ENCODE results near the gene PEBP1. TPM values are rescaled to one million over a fixed set of nuclear protein-coding genes. Genes with fewer than 3 reads are reported as not detected.

The PEBP1 gene
- total and polyA plus RNA-seq, 10 of the 15 experiments (the other 5 are each of a cell fraction or from before 2014, with no cell fraction given): 79.4 to 415 (median 206) TPM

DNA sequence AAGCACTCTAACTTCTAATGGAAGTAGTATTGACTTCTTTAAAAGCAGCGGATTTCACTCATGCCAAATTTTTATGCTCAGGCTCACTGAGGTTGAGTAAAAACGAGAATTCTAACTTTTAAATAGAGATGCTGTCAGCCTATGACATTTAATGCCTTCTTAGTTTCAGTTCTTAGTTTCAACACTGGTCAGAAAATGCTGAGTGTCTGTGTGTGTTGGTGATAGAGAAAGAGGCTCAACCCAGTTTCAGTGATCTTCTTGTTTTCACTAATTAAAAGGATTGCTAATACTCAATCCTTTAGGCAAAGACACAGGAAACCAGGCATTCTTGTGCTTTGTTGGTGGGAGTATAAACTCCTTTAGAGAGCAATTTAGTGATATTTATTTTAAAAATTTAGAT is 31.0 kb downstream of the PEBP1 start (continued):
- TF ChIP-seq NR2C1 (IDR thresholded peaks at IDR 0.05) (no peak), EGR1 (IDR thresholded peaks at IDR 0.05; ENCODE audit: borderline replicate concordance in 1 of 2, low read depth in 2 of 2, low read length in 2 of 2) (no peak), SREBF1 (IDR thresholded peaks at IDR 0.05; ENCODE audit: low read length) (no peak), YBX1 (IDR thresholded peaks at IDR 0.05) (no peak), BRCA1 (IDR thresholded peaks at IDR 0.05; ENCODE audit: low read depth, low read length) (no peak), BHLHE40 (IDR thresholded peaks at IDR 0.05; ENCODE audit: borderline replicate concordance in 1 of 2, low read depth in 2 of 2, low read length in 1 of 2) (peak in 1 of 2 experiments; percentile 37; a peak in 1 of 4 replicates), STAT1 (conservative IDR thresholded peaks at IDR 0.05) (no peak), SMARCA5 (IDR thresholded peaks at IDR 0.05) (no peak), ZNF384 (IDR thresholded peaks at IDR 0.05; ENCODE audit: borderline replicate concordance, low read depth, low read length) (no peak), ASH2L (IDR thresholded peaks at IDR 0.05; ENCODE audit: borderline replicate concordance, low read depth) (0 out of 2 replicates have a peak, but pooled peaks have one; percentile 44), NFXL1 (IDR thresholded peaks at IDR 0.05; ENCODE audit: borderline replicate concordance) (no peak), MXI1 (IDR thresholded peaks at IDR 0.05; ENCODE audit: low read depth, low read length) (peak; percentile 64; the same call in 1 of the 2 replicates), SMAD1 (IDR thresholded peaks at IDR 0.05; ENCODE audit: low read depth, partially characterized antibody) (no peak), CTCF (IDR thresholded peaks at IDR 0.05 in 2 of 3, conservative IDR thresholded peaks at IDR 0.05 in 1 of 3; ENCODE audit: control insufficient read depth in 2 of 3, extremely low read depth in 1 of 3, insufficient read depth in 1 of 3, low read depth in 3 of 3, low read length in 3 of 3) (no peak), POU2F2 (IDR thresholded peaks at IDR 0.05; ENCODE audit: borderline replicate concordance, low read depth, low read length) (0 out of 3 replicates have a peak, but pooled peaks have one; percentile 33), HSF1 (IDR thresholded peaks at IDR 0.05; ENCODE audit: low read depth, low read length) (no peak)
- TF ChIP-seq, protein P1, sequence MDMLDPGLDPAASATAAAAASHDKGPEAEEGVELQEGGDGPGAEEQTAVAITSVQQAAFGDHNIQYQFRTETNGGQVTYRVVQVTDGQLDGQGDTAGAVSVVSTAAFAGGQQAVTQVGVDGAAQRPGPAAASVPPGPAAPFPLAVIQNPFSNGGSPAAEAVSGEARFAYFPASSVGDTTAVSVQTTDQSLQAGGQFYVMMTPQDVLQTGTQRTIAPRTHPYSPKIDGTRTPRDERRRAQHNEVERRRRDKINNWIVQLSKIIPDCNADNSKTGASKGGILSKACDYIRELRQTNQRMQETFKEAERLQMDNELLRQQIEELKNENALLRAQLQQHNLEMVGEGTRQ (IDR thresholded peaks at IDR 0.05; ENCODE audit: borderline replicate concordance, low read depth, low read length): no peak
- TF ChIP-seq, protein P2, sequence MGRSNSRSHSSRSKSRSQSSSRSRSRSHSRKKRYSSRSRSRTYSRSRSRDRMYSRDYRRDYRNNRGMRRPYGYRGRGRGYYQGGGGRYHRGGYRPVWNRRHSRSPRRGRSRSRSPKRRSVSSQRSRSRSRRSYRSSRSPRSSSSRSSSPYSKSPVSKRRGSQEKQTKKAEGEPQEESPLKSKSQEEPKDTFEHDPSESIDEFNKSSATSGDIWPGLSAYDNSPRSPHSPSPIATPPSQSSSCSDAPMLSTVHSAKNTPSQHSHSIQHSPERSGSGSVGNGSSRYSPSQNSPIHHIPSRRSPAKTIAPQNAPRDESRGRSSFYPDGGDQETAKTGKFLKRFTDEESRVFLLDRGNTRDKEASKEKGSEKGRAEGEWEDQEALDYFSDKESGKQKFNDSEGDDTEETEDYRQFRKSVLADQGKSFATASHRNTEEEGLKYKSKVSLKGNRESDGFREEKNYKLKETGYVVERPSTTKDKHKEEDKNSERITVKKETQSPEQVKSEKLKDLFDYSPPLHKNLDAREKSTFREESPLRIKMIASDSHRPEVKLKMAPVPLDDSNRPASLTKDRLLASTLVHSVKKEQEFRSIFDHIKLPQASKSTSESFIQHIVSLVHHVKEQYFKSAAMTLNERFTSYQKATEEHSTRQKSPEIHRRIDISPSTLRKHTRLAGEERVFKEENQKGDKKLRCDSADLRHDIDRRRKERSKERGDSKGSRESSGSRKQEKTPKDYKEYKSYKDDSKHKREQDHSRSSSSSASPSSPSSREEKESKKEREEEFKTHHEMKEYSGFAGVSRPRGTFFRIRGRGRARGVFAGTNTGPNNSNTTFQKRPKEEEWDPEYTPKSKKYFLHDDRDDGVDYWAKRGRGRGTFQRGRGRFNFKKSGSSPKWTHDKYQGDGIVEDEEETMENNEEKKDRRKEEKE (IDR thresholded peaks at IDR 0.05): no peak
- TF ChIP-seq, protein P3, sequence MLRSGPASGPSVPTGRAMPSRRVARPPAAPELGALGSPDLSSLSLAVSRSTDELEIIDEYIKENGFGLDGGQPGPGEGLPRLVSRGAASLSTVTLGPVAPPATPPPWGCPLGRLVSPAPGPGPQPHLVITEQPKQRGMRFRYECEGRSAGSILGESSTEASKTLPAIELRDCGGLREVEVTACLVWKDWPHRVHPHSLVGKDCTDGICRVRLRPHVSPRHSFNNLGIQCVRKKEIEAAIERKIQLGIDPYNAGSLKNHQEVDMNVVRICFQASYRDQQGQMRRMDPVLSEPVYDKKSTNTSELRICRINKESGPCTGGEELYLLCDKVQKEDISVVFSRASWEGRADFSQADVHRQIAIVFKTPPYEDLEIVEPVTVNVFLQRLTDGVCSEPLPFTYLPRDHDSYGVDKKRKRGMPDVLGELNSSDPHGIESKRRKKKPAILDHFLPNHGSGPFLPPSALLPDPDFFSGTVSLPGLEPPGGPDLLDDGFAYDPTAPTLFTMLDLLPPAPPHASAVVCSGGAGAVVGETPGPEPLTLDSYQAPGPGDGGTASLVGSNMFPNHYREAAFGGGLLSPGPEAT (IDR thresholded peaks at IDR 0.05; ENCODE audit: low read depth): peak; percentile 94
- TF ChIP-seq, protein P4, sequence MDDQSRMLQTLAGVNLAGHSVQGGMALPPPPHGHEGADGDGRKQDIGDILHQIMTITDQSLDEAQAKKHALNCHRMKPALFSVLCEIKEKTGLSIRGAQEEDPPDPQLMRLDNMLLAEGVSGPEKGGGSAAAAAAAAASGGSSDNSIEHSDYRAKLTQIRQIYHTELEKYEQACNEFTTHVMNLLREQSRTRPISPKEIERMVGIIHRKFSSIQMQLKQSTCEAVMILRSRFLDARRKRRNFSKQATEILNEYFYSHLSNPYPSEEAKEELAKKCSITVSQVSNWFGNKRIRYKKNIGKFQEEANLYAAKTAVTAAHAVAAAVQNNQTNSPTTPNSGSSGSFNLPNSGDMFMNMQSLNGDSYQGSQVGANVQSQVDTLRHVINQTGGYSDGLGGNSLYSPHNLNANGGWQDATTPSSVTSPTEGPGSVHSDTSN (IDR thresholded peaks at IDR 0.05; ENCODE audit: insufficient replicate concordance, low read depth, low read length): no peak

All from GM12878 (cell line).